Coronary artery (tissue), 2 donors: ENCODE results near the gene SLC15A4.
A peak's percentile ranks its signal among the peaks of the same experiment; 100 is the strongest.

Experiments used
- DNase-seq: peaks from one replicate; pipeline ENCODE4 v3.0.0-alpha.2; 2017; ENCODE audit warnings: low spot score
- H3K27ac ChIP-seq, 2 donors: fragments of 200-600 bp; sonication (generic); one replicate each; pipeline ENCODE4 v1.5.1; 2016 to 2019
- H3K4me3 ChIP-seq: fragments of 200-600 bp; sonication (generic); 2 replicates; pipeline ENCODE4 v1.5.1; 2016; ENCODE audit warnings: mild to moderate bottlenecking, moderate library complexity
- CTCF ChIP-seq: fragments of 200-600 bp; sonication (generic); IDR thresholded peaks from one replicate; pipeline ENCODE4 v1.5.1; 2019; ENCODE audit warnings: antibody characterized with exemption

Gene SLC15A4

GRCh38 chr12:128827724-128828123, 4.0 kb upstream of the SLC15A4 start:
- H3K4me3 ChIP-seq: no peak overlapping the region
- no peak overlapping the region for H3K27ac ChIP-seq
- DNase-seq: no peak
- no peak for TF ChIP-seq CTCF

GRCh38 chr12:128825835-128826234, 2.1 kb upstream of the SLC15A4 start:
- H3K4me3 ChIP-seq: no peak overlapping the region
- no peak for DNase-seq
- TF ChIP-seq CTCF: no peak
- H3K27ac ChIP-seq: no peak overlapping the region

- no peak for TF ChIP-seq CTCF
- H3K4me3 ChIP-seq: peak overlapping the region; percentile 100
- H3K27ac ChIP-seq: peak overlapping the region; percentile 73 to 93
- no peak for DNase-seq
Observed at GRCh38 chr12:128823216-128823915, 392 bp downstream of the SLC15A4 start.

- no peak for TF ChIP-seq CTCF
- Histone ChIP-seq H3K4me3 (no peak overlapping the region), H3K27ac (peak overlapping the region in 1 of 2 donors; percentile 23)
- no peak for DNase-seq
Observed at GRCh38 chr12:128820723-128821432, 2.9 kb downstream of the SLC15A4 start.

GRCh38 chr12:128820253-128820652, 3.5 kb downstream of the SLC15A4 start:
- Histone ChIP-seq H3K27ac (peak overlapping the region in 1 of 2 donors; percentile 23), H3K4me3 (no peak overlapping the region)
- no peak for DNase-seq
- no peak for TF ChIP-seq CTCF

- no peak for TF ChIP-seq CTCF
- Histone ChIP-seq H3K27ac (no peak overlapping the region), H3K4me3 (no peak overlapping the region)
- no peak for DNase-seq
Observed at GRCh38 chr12:128819293-128820144, 4.2 kb downstream of the SLC15A4 start.
